Measurements from ENCODE around the gene AREL1. TPM values are rescaled to one million over a fixed set of nuclear protein-coding genes. Genes with fewer than 3 reads are reported as not detected.

AREL1 gene
- total RNA-seq, 1 experiment from 2014 or later: 34.2 TPM

DNA sequence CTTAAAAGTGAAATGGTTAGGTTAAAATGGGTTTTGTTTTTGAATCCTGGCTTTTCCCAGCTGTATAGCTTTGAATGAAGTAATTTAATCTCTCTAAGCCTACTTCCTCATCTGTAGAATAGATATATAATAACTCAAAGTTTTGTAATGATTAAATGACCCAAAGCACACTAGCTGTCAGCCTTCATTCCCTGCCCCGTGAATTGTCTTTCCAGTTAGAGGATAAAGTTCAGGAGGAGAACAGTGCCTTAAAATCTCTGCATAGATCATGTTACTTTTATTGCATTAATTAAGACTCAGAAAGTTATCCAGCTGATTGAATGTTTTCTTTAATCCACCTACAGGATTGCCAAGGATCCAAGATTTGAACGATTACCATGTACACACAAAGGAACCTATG lies 19.5 kb upstream of the AREL1 start:
- no peaks in the 10 kb centered on the region for H3K23me2 ChIP-seq (ENCODE audit: insufficient read length, low read depth, low read length, poor library complexity, severe bottlenecking)
- H3K9me3 ChIP-seq (ENCODE audit: control insufficient read depth, low read depth, low read length): no peaks in the 10 kb centered on the region
- no peak overlapping the region for H3K4me2 ChIP-seq (ENCODE audit: insufficient read depth, insufficient read length, low read length)
- H4K20me1 ChIP-seq (ENCODE audit: control insufficient read depth, insufficient read depth, insufficient read length): no peaks in the 10 kb centered on the region
- no peak overlapping the region for H3K27ac ChIP-seq (ENCODE audit: insufficient read length, low read depth, low read length)
- no peak overlapping the region for H2AFZ ChIP-seq (ENCODE audit: low read length)
- H3K4me1 ChIP-seq (ENCODE audit: insufficient read depth, low read length): no peaks in the 10 kb centered on the region
- no peak for DNase-seq
- no peak overlapping the region for H2BK15ac ChIP-seq (ENCODE audit: low read depth, low read length)
- Mint-ChIP-seq H3K4me3 (no peak overlapping the region), H3K27me3 (ENCODE audit: low read depth) (no peaks in the 10 kb centered on the region), H3K9me3 (no peaks in the 10 kb centered on the region), H3K36me3 (ENCODE audit: insufficient read depth in 1 of 3, low read depth in 3 of 3) (peaks cover 7 to 44% (median 38%) of the 10 kb centered on the region in 3 experiments; a peak in 5 of 7 replicates), H3K27ac (no peak overlapping the region), H3K4me1 (no peaks in the 10 kb centered on the region)
- no peak overlapping the region for H3K18ac ChIP-seq (ENCODE audit: insufficient read length, low read depth, low read length)
- H3K9ac ChIP-seq (ENCODE audit: extremely low read depth, insufficient read length, low read length): no peak overlapping the region
- H2BK20ac ChIP-seq (ENCODE audit: low read depth, low read length, poor library complexity, severe bottlenecking): no peak overlapping the region
- H2BK12ac ChIP-seq (ENCODE audit: insufficient read length, low read depth, low read length): no peak overlapping the region
- H4K8ac ChIP-seq (replicated peaks; ENCODE audit: insufficient read length, low read depth, low read length): no peak overlapping the region
- H2BK120ac ChIP-seq (ENCODE audit: low read depth, low read length, poor library complexity, severe bottlenecking): no peak overlapping the region
- no peak overlapping the region for H4K5ac ChIP-seq (ENCODE audit: insufficient read length, low read depth, low read length)
- TF ChIP-seq, protein P1, sequence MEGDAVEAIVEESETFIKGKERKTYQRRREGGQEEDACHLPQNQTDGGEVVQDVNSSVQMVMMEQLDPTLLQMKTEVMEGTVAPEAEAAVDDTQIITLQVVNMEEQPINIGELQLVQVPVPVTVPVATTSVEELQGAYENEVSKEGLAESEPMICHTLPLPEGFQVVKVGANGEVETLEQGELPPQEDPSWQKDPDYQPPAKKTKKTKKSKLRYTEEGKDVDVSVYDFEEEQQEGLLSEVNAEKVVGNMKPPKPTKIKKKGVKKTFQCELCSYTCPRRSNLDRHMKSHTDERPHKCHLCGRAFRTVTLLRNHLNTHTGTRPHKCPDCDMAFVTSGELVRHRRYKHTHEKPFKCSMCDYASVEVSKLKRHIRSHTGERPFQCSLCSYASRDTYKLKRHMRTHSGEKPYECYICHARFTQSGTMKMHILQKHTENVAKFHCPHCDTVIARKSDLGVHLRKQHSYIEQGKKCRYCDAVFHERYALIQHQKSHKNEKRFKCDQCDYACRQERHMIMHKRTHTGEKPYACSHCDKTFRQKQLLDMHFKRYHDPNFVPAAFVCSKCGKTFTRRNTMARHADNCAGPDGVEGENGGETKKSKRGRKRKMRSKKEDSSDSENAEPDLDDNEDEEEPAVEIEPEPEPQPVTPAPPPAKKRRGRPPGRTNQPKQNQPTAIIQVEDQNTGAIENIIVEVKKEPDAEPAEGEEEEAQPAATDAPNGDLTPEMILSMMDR (conservative IDR thresholded peaks at IDR 0.05): no peak
- H3K4ac ChIP-seq (ENCODE audit: low read depth, low read length): no peak overlapping the region
- no peak overlapping the region for H2BK5ac ChIP-seq (ENCODE audit: insufficient read length, low read length)
- H4K91ac ChIP-seq (ENCODE audit: insufficient read length, low read depth, low read length): no peak overlapping the region
- no CpG with 5 or more reads among the region's 2 CpGs for WGBS (ENCODE audit: extremely low coverage, insufficient read length, low lambda C conversion rate)
- no peak overlapping the region for H3K14ac ChIP-seq (ENCODE audit: insufficient read depth, low read length)
- H2AK5ac ChIP-seq (ENCODE audit: insufficient read length, low read length): no peak overlapping the region
- no peak overlapping the region for H3T11ph ChIP-seq (ENCODE audit: low read length)
- no peaks in the 10 kb centered on the region for H3K27me3 ChIP-seq (ENCODE audit: insufficient read depth, low read length)
- H3K79me1 ChIP-seq (ENCODE audit: insufficient read depth, low read depth, low read length, poor library complexity, severe bottlenecking): no peaks in the 10 kb centered on the region
- no peaks in the 10 kb centered on the region for H3K79me2 ChIP-seq (ENCODE audit: insufficient read depth, low read length)
- H3K56ac ChIP-seq (ENCODE audit: insufficient read length, low read depth, low read length): no peak overlapping the region
- no peak overlapping the region for H3K23ac ChIP-seq (ENCODE audit: insufficient read length, low read depth, low read length)
